Stimulated activated memory B cell treated with anti-CD40 and anti-IgM and Interleukin-4, amounts not matched to agents 10 μg/mL and 1 μg/mL and 100 μg/mL, for 72 hours (primary cell): ENCODE data around the gene MRPL10.

Source experiments
- ATAC-seq: fragments of 150-1000 bp; cut with Tn5 transposase; 2 replicates; pipeline ENCODE4 v1.10.0; 2021
- H3K27ac Mint-ChIP-seq: one replicate; pipeline ENCODE4 v1.8.0; 2022; ENCODE audit warnings: mild to moderate bottlenecking, mixed read lengths
- H3K27me3 Mint-ChIP-seq: one replicate; pipeline ENCODE4 v1.8.0; 2022; ENCODE audit warnings: mixed read lengths
- H3K36me3 Mint-ChIP-seq: one replicate; pipeline ENCODE4 v1.8.0; 2022; ENCODE audit warnings: mixed read lengths
- H3K4me1 Mint-ChIP-seq: one replicate; pipeline ENCODE4 v1.8.0; 2022; ENCODE audit warnings: mixed read lengths
- H3K4me3 Mint-ChIP-seq: one replicate; pipeline ENCODE4 v1.8.0; 2022; ENCODE audit warnings: mild to moderate bottlenecking, moderate library complexity, mixed read lengths
- H3K9me3 Mint-ChIP-seq: one replicate; pipeline ENCODE4 v1.8.0; 2022; ENCODE audit warnings: mixed read lengths

The MRPL10 gene

DNA sequence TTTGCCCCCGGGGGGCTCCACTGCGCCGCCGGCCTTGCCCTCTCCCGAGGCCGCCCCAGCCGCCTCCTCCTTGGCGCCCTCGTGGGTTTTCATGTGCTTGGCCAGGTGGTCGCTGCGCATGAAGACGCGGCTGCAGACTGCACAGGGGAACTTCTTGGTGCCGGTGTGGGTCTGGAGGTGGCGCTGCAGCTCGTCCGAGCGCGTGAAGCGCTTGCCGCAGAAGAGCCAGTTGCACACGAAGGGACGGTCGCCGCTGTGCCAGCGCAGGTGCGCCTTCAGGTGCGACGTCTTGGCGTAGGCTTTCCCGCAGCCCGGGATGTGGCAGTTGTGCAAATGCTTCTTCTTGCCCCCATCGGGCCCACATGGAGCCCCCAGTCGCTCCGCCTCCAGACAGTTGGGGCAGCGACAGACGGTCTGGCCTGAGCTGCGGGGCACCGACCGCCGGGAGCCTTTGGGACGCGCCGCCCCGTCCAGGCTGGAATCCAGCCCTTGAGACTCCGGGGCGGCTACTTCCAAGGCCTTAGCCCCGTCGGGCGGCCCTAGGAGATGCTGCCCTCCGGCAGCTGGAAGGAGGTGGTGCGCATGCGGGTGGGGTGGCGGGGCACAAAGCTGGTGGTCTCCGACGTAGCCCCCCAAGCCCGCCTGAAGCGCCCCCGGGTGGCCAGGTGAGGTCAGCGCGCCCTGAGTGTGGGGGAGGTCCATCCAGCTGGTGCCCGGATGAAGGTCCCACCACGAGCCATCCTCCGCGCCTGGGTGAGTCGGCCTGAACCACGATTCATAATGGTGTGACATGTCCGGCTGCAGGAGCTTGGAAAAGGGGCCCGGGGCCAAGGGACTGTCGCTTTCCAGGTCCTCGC, 16.2 kb upstream of the MRPL10 start:
- no peak for ATAC-seq
- Mint-ChIP-seq H3K27ac (no peak overlapping the region), H3K4me3 (no peak overlapping the region), H3K27me3 (peaks cover 80% of the 10 kb centered on the region), H3K9me3 (no peaks in the 10 kb centered on the region), H3K36me3 (no peaks in the 10 kb centered on the region), H3K4me1 (peaks cover 36% of the 10 kb centered on the region)

GRCh38 chr17:47846716-47847340, 15.5 kb upstream of the MRPL10 start:
- peaks cover 29% of the 10 kb centered on the region for H3K4me1 Mint-ChIP-seq
- no peak overlapping the region for H3K4me3 Mint-ChIP-seq
- H3K9me3 Mint-ChIP-seq: no peaks in the 10 kb centered on the region
- ATAC-seq: no peak
- no peaks in the 10 kb centered on the region for H3K36me3 Mint-ChIP-seq
- peaks cover 72% of the 10 kb centered on the region for H3K27me3 Mint-ChIP-seq
- H3K27ac Mint-ChIP-seq: no peak overlapping the region

GRCh38 chr17:47845716-47846075, 14.4 kb upstream of the MRPL10 start:
- H3K27ac Mint-ChIP-seq: no peak overlapping the region
- H3K4me1 Mint-ChIP-seq: peaks cover 31% of the 10 kb centered on the region
- H3K36me3 Mint-ChIP-seq: no peaks in the 10 kb centered on the region
- H3K27me3 Mint-ChIP-seq: peaks cover 64% of the 10 kb centered on the region
- H3K9me3 Mint-ChIP-seq: no peaks in the 10 kb centered on the region
- H3K4me3 Mint-ChIP-seq: no peak overlapping the region
- no peak for ATAC-seq

DNA sequence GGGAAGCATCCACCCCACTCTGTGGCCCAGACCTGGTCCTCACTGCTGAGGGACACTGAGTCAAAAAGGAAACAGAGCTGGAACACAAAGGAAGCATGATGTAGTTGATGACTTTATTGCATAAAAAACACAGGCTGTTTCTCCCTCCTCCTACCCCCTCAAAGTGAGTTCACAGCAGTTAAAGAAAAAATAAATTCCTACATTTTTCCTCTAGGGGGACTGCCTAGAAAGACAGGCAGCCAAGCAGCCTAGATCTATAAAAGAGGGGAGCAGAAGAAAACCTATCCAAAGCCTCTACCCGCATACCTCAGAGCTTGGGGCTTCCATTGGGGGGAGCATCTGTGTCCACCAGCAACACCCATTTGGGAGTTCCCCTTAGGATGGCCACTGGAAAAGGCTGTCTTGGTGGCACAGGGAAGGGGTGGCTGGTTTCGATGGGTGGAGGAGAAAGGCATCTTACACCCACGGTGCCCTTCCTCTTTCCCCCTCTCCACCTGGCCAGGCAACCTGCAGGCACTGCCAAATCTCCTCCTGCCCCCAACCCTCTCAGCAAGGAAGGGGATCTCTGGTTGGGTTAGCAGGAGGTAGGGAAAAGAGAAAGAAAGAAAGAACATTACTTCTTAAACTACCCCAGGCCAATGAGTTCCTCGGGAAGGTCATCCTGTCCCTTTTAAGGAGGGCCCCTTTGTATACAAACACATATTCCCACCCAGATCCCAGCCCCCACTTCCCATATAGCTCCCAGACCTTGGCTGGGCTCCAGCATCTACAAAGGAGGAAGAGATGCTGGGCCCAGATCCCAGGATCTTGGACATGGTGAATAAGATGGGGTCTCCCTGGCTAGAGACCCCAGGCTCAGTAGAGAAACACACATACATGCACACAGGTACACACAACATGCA, 13.7 kb upstream of the MRPL10 start:
- Mint-ChIP-seq H3K36me3 (no peaks in the 10 kb centered on the region), H3K27ac (no peak overlapping the region), H3K4me3 (no peak overlapping the region), H3K4me1 (peaks cover 31% of the 10 kb centered on the region), H3K27me3 (peaks cover 57% of the 10 kb centered on the region), H3K9me3 (no peaks in the 10 kb centered on the region)
- ATAC-seq: no peak

DNA sequence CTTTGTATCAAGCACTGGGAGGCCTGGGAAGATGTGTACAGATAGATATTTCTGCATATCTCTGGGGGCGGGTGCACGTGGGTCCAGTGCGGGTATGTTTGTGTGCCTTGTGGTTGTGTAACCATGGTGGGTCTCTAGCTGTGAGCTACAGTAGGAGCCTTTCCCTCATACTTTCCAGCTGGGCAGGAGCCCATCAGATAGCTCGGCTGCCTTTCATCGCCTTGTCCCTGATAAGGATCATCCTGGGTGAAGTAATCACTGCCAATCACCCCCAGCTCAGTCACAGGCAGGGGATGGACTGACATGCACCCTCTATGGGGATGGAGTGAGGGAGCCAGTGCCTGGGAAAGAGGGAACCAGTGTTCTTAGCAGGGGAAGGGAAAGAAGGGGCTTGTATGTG, 12.9 kb upstream of the MRPL10 start:
- no peak overlapping the region for H3K4me3 Mint-ChIP-seq
- H3K27ac Mint-ChIP-seq: no peak overlapping the region
- no peak for ATAC-seq
- peaks cover 49% of the 10 kb centered on the region for H3K27me3 Mint-ChIP-seq
- no peaks in the 10 kb centered on the region for H3K9me3 Mint-ChIP-seq
- no peaks in the 10 kb centered on the region for H3K36me3 Mint-ChIP-seq
- peaks cover 40% of the 10 kb centered on the region for H3K4me1 Mint-ChIP-seq

- peaks cover 3% of the 10 kb centered on the region for H3K36me3 Mint-ChIP-seq
- ATAC-seq: no peak
- H3K4me3 Mint-ChIP-seq: no peak overlapping the region
- no peak overlapping the region for H3K27ac Mint-ChIP-seq
- H3K4me1 Mint-ChIP-seq: peaks cover 43% of the 10 kb centered on the region
- H3K9me3 Mint-ChIP-seq: no peaks in the 10 kb centered on the region
- peaks cover 40% of the 10 kb centered on the region for H3K27me3 Mint-ChIP-seq
These were observed 12.0 kb upstream of the MRPL10 start for GRCh38 chr17:47843391-47843730.

DNA sequence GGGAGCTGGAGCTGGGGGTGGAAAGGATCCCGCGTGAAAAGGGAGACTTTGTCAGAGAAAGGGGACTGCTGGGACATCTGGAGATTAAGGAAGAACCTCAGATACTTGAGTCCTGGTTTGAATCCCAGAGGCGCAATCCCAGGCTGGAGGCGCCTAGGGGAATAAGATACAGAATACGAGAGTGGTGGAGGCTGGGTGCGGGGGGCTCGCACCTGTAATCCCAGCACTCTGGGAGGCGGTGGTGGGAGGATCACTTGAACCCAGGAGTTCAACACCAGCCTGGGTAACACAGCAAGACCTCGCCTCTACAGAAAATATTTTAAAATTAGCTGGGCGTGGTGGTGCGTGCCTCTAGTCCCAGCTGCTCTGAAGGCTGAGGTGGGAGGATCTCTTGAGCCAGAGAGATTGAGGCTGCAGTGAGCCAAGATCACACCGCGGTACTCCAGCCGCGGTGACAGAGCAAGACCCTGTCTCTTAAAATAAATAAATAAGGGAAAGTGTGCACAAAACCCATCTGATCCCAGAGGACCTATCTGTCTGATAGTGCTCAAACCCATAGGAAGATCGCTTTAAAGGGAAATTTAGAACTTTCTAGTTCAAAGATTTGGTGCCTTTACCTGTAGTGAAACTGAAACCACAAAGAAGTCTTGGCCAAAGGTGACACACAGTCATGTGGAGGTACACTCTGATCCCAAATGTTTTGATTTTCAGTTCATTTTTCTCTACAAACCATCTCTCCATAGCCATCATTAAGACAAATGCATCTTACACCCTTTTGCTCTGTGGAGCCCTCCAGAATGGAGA, 10.3 kb upstream of the MRPL10 start:
- ATAC-seq: no peak
- Mint-ChIP-seq H3K27ac (peak overlapping the region; percentile 91), H3K9me3 (no peaks in the 10 kb centered on the region), H3K4me1 (peaks cover 36% of the 10 kb centered on the region), H3K36me3 (peaks cover 17% of the 10 kb centered on the region), H3K27me3 (peaks cover 29% of the 10 kb centered on the region), H3K4me3 (peak overlapping the region; percentile 97)

DNA sequence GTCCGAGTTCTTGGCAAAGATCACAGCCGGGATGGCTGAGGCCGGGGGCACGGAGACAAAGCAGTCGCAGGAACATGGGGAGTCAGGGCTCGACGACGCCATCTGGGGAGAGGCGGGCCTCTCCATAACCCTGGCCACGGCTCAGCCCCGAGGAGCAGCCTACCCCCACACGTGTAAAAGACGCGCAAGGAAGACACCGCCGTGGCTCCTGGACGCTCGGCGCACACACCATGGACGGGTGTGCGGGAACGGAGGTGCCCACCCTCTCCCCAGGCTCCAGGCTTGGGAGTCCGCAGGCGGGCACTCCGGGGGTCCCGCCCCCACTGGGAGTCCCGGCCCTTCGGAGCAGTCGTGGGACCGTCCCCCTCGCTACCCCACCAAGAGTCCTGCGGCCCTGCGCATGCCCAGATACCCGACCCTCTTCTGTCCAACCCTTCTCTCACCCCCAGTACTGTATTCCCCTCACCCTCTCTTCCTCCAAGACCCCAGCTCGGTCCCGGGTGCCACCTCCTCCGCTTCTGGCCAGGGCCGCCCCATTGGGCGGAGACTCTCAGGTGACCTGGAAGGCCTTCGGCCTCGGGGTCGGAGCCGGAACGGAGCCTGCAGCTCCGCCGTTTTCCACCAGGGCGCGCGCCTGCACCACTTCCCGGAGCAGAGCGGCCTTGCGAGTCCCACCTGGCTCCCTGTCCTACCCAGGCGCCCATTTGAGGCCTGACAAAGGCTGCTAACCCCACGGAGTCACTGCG, 9.6 kb upstream of the MRPL10 start, which contains the start of gene SCRN2:
Gene SCRN2, minus strand, starts transcription at position 532 of the 746 bp plus-strand sequence. Its CDS starts 430 bp downstream, at position 102.
- peaks cover 20% of the 10 kb centered on the region for H3K36me3 Mint-ChIP-seq
- H3K4me1 Mint-ChIP-seq: peaks cover 33% of the 10 kb centered on the region
- ATAC-seq: peak; percentile 93
- peak within 1 kb of the TSS; percentile 97 for H3K4me3 Mint-ChIP-seq
- peaks cover 21% of the 10 kb centered on the region for H3K27me3 Mint-ChIP-seq
- H3K27ac Mint-ChIP-seq: peak within 1 kb of the TSS; percentile 91
- H3K9me3 Mint-ChIP-seq: no peaks in the 10 kb centered on the region

DNA sequence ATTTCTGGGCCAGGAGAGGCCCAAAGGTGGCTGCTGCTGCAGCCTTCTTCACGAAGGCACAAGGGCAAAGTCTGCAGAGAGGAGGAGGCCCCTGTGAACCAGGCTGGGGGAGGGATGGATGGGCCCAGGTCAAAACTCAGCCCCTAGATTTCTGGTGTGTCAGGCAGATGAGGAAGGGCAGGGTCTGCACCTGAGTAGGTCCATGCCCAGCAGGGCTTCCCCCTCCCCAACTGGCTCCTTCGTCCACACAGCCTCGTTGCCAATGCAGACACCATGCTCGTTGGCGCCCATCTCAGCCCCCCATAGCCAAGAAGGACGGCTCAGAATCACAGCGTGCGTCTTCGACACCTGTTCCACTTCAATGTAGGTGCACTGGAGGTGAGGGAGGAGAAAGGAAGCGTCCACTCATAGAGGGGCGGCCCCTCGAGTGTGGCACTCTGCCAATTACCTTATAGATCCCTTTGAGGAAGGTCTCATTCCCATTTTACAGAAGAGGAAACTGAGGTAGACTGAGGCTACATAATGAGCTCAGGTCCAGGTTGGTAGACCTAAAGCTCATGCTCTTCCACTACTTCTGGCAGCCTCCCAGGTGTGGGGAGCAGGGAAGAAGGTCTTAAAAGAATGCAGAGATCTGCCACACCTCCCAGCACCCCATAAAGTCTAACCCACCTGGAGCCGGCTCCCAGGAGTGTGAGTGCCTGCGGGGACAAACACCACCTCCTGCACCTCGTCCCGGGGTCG, 8.8 kb upstream of the MRPL10 start:
- H3K4me1 Mint-ChIP-seq: peaks cover 33% of the 10 kb centered on the region
- H3K9me3 Mint-ChIP-seq: no peaks in the 10 kb centered on the region
- peak overlapping the region; percentile 91 for H3K27ac Mint-ChIP-seq
- peaks cover 26% of the 10 kb centered on the region for H3K36me3 Mint-ChIP-seq
- H3K27me3 Mint-ChIP-seq: peaks cover 14% of the 10 kb centered on the region
- peak overlapping the region; percentile 97 for H3K4me3 Mint-ChIP-seq
- no peak for ATAC-seq

DNA sequence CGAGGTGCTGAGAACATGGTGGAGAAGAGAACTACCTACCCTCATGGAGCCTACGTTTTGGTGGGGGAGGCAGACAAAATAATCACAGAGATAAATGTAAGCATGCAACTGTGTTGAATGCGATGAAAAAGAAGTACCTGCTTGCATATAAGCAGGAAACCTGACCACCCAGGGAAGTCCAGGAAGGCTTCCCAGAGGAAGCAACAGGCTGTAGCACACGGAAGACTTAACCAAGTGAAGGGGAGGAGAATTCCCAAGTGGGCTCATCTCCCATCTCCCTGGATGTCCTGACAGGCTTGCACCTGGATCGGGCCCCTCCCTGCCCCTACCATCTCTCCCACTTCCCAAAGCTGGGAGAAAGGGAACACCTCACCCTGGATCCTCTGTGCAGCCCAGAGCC, 7.7 kb upstream of the MRPL10 start:
- Mint-ChIP-seq H3K27me3 (peaks cover 2% of the 10 kb centered on the region), H3K36me3 (peaks cover 26% of the 10 kb centered on the region), H3K4me1 (peaks cover 33% of the 10 kb centered on the region), H3K27ac (no peak overlapping the region), H3K4me3 (no peak overlapping the region), H3K9me3 (no peaks in the 10 kb centered on the region)
- no peak for ATAC-seq

- ATAC-seq: no peak
- Mint-ChIP-seq H3K27me3 (no peaks in the 10 kb centered on the region), H3K4me3 (no peak overlapping the region), H3K4me1 (peaks cover 33% of the 10 kb centered on the region), H3K9me3 (no peaks in the 10 kb centered on the region), H3K27ac (no peak overlapping the region), H3K36me3 (peaks cover 26% of the 10 kb centered on the region)
These were observed 7.3 kb upstream of the MRPL10 start for GRCh38 chr17:47838636-47839035.

GRCh38 chr17:47837401-47838039, 6.2 kb upstream of the MRPL10 start:
- Mint-ChIP-seq H3K27me3 (no peaks in the 10 kb centered on the region), H3K36me3 (peaks cover 26% of the 10 kb centered on the region), H3K9me3 (no peaks in the 10 kb centered on the region), H3K4me1 (peaks cover 26% of the 10 kb centered on the region), H3K4me3 (no peak overlapping the region), H3K27ac (no peak overlapping the region)
- ATAC-seq: no peak

DNA sequence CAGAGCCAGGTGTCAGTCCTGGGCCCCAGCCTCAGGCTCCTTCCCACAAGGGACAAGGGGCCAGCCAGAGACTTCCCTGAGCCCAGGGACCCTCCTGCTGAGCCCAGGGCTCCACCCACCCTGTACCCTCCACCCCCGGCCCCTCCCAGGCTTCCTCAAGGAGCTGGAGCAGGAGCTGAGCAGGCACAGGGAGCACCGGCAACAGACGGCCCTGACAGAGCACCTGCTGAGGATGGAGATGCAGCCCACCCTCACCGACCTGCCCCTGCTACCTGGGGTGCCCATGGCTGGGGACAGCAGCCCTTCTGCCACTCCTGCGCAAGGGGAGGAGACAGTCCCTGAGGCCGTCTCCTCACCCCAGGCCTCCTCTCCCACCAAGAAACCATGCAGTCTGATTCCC, 5.3 kb upstream of the MRPL10 start:
- no peaks in the 10 kb centered on the region for H3K9me3 Mint-ChIP-seq
- H3K4me1 Mint-ChIP-seq: peaks cover 33% of the 10 kb centered on the region
- no peak overlapping the region for H3K27ac Mint-ChIP-seq
- ATAC-seq: no peak
- H3K27me3 Mint-ChIP-seq: no peaks in the 10 kb centered on the region
- no peak overlapping the region for H3K4me3 Mint-ChIP-seq
- H3K36me3 Mint-ChIP-seq: peaks cover 26% of the 10 kb centered on the region
